ENCODE data around the gene NUP62.
"Not testable (repeated sequence)": the region's sequence is repeated elsewhere in the genome, so short reads cannot be mapped to it uniquely, and the experiment has no call there.

NUP62 gene

GRCh38 chr19:49929121-49929610 is at the start of gene NUP62, which contains the start of gene ATF5:
Gene NUP62, minus strand, starts transcription at chr19:49929504. Its CDS starts 19,697 bp downstream, at chr19:49909807.
Gene ATF5, plus strand, starts transcription at chr19:49929205. Its CDS starts 1,646 bp downstream, at chr19:49930851.
- DNase-seq, result peak; percentile 93

DNA sequence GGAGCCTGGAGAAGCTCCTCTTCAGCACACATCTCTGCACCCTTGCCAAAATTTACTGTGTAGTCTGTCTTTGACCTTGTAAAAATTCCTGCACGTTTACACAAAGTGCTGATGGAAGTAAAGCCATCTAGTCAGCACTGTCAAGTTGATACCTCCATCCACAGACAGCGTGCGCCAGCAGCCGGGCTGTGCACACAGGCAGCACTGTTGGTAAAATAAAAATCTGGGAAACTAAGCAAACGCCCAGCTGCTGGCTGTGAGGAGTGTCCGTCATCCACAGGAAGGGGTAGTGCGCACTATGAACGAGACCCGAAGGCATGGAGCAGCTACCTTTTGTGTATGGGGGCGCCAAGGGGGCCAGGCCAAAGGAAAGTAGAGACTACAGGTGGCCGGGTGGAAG is 49.0 kb upstream of the NUP62 start:
- no peak for DNase-seq

GRCh38 chr19:49977881-49978280 is 48.6 kb upstream of the NUP62 start:
- no peak for DNase-seq

GRCh38 chr19:49977076-49977475 is 47.8 kb upstream of the NUP62 start:
- DNase-seq, result no peak

DNA sequence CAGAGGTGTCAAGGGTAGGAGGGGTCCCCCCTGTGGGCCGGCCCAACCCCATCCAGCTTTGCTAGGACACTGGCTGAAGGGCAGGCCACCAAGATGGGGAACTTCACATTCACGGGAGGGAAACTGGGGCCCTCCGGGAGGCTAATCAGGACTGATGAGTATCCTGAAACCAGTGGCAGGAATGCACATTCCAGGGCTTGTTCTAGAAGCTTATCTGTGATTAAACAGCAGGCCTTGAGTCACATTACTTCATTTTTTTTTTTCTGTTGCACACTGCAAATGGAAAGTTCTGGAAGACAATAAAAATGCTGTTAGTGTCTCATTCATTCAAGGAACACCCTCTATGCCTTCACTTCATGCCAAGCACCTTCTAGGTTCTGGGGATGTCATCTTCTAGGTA is 47.2 kb upstream of the NUP62 start:
- DNase-seq, result no peak

GRCh38 chr19:49975051-49975450 is 45.7 kb upstream of the NUP62 start:
- no peak for DNase-seq

GRCh38 chr19:49973987-49974386 is 44.7 kb upstream of the NUP62 start:
- DNase-seq, result no peak

DNA sequence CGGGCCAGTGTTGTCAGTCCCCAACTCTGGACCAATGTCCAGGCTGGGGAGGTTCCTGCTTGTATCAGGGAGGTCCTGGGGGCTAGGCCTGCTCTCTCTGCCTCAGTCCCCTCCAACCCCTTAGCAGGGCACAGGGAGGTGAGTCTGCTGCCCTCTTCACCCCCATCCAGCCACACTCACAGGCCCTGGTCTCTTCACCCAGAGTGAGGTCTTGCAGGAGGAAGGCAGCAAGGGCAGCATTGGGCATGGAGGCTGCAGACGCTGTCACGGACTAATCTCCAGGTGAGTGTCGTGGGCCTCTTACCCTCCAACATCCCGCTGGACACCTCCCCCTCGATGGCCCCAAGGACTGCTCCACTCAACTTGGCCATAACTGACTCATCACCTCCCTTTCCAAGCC is 43.5 kb upstream of the NUP62 start:
- DNase-seq, result no peak

DNA sequence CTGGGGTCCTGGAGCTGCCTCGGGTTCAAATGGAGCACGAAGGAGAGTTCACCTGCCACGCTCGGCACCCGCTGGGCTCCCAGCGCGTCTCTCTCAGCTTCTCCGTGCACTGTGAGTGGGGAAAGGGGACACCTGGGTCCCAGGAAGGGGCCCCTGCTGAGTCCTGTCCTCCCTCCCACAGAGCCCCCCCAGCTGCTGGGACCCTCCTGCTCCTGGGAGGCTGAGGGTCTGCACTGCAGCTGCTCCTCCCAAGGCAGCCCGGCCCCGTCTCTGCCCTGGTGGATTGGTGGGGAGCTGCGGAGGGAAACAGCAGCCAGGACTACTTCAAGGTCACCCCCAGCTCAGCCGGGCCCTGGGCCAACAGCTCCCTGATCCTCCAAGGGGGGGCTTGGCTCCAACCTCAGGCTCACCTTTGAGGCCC is 42.7 kb upstream of the NUP62 start:
- no peak for DNase-seq

DNA sequence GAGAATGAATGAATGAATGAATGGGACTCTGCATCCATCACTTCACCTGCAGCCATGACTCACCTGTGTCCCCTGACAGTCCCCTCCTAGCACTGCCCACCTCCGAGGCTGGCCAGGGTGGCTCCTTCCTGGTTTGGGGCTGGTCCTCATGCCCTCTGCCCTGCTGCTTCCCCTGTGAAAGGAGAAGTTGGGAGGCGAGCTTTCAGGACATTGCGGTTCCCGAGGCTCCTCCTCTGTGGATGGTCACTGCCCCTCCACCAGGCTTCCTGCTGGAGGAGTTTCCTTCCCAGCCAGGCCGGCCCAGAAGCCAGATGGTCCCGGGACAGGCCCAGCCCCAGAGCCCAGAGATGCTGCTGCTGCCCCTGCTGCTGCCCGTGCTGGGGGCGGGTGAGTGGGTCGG is 40.1 kb upstream of the NUP62 start:
- not testable (repeated sequence) for DNase-seq

DNA sequence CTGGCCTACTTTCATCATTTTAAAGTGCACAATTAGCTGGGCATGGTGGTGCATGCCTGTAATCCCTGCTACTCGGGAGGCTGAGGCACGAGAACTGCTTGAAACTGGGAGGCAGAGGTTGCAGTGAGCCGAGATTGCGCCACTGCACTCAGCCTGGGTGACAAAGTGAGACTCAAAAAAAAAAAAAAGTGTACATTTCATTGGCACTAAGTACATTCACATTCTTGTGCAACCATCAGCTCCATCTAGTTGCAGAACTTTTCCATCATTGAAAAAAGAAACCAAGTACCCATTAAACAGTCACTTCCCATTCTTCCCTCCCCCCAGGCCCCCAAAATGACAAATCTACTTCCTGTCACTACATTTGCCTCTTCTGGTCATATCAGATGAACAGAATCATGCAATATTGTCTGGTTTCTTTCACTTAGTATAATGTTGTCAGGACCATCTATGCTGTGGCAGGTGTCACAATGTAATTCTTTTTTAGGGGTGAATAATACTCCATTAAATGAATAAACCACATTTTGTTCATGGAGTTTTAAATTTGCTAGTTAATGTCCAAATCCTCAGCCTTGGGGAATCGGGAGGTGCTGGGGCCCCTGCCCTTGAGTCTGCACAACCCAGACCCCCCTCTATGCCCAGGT is 39.1 kb upstream of the NUP62 start:
- DNase-seq, result no peak

- not testable (repeated sequence) for DNase-seq
Observed at GRCh38 chr19:49960980-49961379, 31.7 kb upstream of the NUP62 start, which contains the start of gene SIGLEC11. Gene SIGLEC11, minus strand, starts transcription at chr19:49961172. Its CDS starts 91 bp downstream, at chr19:49961081.

DNA sequence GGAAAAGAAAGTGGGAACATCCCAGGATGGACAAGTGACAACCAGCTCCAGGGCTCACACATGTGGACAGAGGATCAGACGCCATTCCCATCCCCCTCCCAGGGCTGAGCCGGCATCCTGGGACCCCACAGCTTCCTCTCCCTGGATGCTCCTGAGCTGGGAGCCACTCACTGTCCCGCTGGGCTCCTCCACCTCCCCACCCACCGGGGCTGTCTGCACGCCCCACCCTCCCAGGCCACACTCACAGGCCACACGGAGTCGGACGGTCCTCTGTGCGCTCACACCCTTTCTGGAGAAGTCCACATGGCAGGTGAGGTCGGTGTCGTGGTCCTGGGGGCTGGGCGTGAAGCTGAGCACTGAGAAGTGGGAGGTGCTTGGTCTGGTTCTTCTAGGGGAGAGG is 30.6 kb upstream of the NUP62 start:
- not testable (repeated sequence) for DNase-seq

DNA sequence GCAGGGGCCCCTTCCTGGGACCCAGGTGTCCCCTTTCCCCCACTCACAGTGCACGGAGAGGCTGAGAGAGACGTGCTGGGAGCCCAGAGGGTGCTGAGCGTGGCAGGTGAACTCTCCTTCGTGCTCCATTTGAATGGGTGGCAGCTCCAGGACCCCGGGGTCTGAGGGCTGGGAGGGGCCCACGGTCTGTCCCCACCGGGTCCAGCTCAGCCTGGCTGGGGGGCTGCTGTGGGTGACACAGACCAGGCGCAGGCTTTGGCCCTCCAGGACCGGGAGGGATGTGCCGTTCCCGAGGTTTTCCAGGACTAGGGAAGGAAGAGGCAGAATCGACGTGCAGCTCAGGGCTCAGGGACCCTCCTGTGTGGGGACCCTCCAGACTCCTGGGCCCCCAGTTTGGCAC is 29.3 kb upstream of the NUP62 start:
- DNase-seq, result not testable (repeated sequence)

DNA sequence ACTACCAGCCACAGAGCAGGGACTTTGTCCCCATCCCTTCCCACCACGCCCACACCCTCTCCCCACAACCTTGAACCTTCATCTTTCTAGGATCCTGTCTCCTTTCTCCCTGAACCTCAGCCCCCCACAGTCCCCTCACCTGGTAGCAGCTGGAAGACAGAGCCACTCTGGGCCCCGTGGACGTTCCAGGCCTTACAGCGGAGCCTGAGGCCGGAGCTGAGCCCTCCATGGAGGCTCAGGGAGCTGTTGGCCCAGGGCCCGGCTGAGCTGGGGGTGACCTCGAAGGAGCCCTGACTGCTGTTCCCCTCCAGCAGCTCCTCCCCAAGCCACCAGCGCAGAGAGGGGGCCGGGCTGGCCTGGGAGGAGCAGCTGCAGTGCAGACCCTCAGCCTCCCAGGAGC is 28.8 kb upstream of the NUP62 start:
- DNase-seq, result not testable (repeated sequence)

DNA sequence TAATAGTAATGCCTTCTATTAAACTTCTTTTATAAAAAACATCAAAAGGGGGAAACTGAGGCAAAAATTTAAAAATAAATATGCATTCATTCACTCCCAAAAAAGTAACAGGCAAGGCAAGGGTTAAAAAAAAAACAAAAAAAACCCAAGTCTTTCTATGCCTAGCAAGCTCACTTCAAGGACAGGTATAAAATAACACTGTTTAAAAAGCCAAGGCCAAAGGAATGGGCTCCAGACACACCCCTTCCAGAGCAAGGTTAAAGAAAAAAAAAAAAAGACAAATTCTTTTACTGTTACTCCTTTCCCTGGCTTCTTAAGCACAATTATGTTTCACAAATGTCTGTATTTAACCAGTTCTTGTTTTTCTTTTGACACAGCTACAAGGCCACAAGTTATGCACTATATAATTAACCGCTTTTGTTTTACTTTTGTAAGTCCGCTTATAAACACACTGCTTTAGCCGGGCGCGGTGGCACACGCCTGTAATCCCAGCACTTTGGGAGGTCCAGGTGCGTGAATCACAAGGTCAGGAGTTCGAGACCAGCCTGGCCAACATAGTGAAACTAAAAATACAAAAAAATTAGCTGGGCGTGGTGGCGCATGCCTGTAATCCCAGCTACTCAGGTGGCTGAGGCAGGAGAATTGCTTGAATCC is 28.1 kb upstream of the NUP62 start:
- no peak for DNase-seq

DNA sequence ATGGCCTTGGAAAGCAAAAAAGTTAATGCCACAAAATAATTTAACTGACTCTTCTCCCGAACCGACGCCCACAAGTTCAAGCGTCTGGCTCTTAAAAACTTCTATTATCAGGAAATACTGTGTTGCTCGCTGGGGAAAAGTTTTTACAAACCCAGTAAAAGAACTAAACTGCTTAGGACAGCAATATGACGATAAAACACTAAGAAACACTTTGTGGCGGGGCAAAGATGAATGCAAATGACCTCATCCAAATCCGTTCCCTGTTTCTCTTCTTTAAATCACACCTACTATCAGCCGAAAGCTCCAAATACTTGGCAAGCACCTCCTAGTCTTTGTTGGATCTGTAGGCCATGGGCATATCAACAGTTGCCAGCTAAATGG is 26.8 kb upstream of the NUP62 start:
- no peak for DNase-seq

DNA sequence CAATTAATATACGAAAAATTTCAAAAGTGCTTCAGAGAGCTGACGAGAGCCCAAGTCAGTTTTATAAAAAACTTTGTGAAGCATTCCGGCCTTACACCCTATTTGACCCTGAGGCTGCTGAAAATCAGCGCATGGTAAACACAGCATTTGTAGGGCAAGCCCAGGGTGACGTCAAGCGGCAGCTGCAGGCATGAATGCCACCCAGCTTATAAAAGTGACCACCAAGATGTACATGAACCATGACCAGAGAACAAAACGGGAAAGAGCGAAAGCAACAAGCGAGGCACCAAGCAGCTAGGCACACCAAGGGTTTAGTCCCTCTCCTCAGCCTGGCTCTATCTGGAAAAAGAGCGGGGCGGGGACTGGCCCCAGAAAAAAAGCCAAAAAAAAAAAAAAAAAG is 25.6 kb upstream of the NUP62 start:
- no peak for DNase-seq

- DNase-seq, result no peak
Observed at GRCh38 chr19:49954092-49954829, 25.0 kb upstream of the NUP62 start.

GRCh38 chr19:49953416-49953815 is 24.1 kb upstream of the NUP62 start:
- DNase-seq, result no peak

GRCh38 chr19:49952906-49953305 is 23.6 kb upstream of the NUP62 start:
- no peak for DNase-seq

- DNase-seq, result no peak
Observed at GRCh38 chr19:49952479-49952836, 23.2 kb upstream of the NUP62 start.

DNA sequence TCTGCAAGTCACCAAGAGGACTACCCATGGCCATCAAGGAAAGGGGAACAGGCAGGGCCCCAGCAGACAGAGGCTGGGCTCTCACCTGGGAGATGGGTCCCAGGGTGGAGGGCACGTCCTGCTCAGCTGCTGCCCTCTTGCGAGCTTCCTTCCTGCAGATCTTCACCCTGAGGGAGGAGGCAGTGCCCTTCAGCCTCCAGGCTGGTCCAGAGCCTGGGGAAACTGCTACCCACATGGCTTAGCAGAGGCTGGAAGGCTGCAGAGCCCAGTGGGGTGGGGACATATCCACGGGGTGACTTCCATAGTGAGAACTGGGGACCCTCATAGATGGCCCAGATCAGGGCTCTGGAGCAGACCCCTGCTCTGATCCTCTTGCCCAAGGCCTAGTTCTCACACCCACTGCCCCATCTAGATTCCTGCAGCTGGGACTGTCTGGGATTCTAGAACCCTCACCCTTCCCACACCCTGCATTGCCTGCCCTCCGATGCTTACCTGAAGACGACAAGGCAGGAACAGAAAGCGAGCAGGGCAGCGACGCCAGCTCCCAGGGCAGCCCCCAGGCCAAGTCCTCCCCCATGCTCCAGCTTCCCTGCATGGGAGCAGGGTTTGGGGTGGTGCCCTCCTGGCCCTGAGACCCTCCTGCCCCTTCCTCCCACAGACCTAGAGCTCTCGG is 22.6 kb upstream of the NUP62 start:
- DNase-seq, result no peak
